Endothelial cell of umbilical vein (primary cell): Measurements from ENCODE around the gene ARHGAP45. TPM values are rescaled to one million over a fixed set of nuclear protein-coding genes. Genes with fewer than 3 reads are reported as not detected.

Experiments used
- BruUV-seq: library from RNA; stranded (reverse); fragments of 400-500 nt; replicated peaks from 2 replicates; lab custom pipeline; 2021; lab: Mats Ljungman, UMichigan
- CTCF ChIA-PET: fragments of 300-600, 350-600 bp; sonication (Branson Sonifier 250); formaldehyde crosslinking; loops from one replicate; lab custom pipeline; 2021; ENCODE audit warnings: antibody characterized with exemption, inconsistent platforms; lab: Charles Lee
- POLR2A ChIA-PET: fragments of 300-600, 350-600 bp; sonication (Branson Sonifier 250); formaldehyde crosslinking; loops from one replicate; lab custom pipeline; 2021; ENCODE audit warnings: antibody characterized with exemption, inconsistent platforms; lab: Charles Lee
- DNase-seq: peaks from one replicate; pipeline ENCODE4 v3.0.0-alpha.2; 2011; ENCODE audit warnings: low read depth, low spot score
- FAIRE-seq: peaks from 2 replicates; lab custom pipeline; 2011; peaks lifted over from hg19 to GRCh38; lab: Jason Lieb, UNC
- H2AFZ ChIP-seq: 2 replicates; pipeline ENCODE4 v1.6.0; 2012; ENCODE audit warnings: low read depth, low read length, control low read depth, inconsistent platforms
- H3K27ac ChIP-seq: 2 replicates; pipeline ENCODE4 v1.5.1; 2011; ENCODE audit warnings: low read depth, mild to moderate bottlenecking, control low read depth, low read length, moderate library complexity; ENCODE audit not compliant: insufficient read depth
- H3K27me3 ChIP-seq, 2 experiments: 2 replicates each; pipeline versions ENCODE4 v1.6.0 to v1.6.1; 2011; ENCODE audit warnings: low read length in 2 of 2, mixed read lengths in 1 of 2; ENCODE audit not compliant: control insufficient read depth in 2 of 2, insufficient read depth in 2 of 2
- H3K36me3 ChIP-seq, 2 experiments: 2 replicates in 1 of 2; 3 replicates in 1 of 2; pipeline ENCODE4 v1.5.1; 2011; ENCODE audit warnings: low read length in 2 of 2, mild to moderate bottlenecking in 1 of 2, moderate library complexity in 1 of 2; ENCODE audit not compliant: control insufficient read depth in 2 of 2, insufficient read depth in 2 of 2; ENCODE audit errors: extremely low read depth in 1 of 2
- H3K4me1 ChIP-seq: 3 replicates; pipeline ENCODE4 v1.5.1; 2011; ENCODE audit warnings: mild to moderate bottlenecking, low read length; ENCODE audit not compliant: control insufficient read depth, insufficient read depth; ENCODE audit errors: extremely low read depth
- H3K4me2 ChIP-seq: 2 replicates; pipeline ENCODE4 v1.6.1; 2011; ENCODE audit warnings: low read length, control low read depth, mixed read lengths; ENCODE audit not compliant: insufficient read depth
- H3K4me3 ChIP-seq, 3 experiments: fragments of 200-600 bp in 1 of 3; sonication (generic), shearing (Covaris generic) in 1 of 3; replicated peaks in 1 of 3; 2 replicates each; pipeline ENCODE4 v1.5.1; 2011 to 2016; ENCODE audit warnings: control low read depth in 3 of 3, low read length in 3 of 3, mild to moderate bottlenecking in 2 of 3, inconsistent platforms in 1 of 3, low read depth in 1 of 3, moderate library complexity in 1 of 3; ENCODE audit not compliant: insufficient read depth in 1 of 3
- H3K79me2 ChIP-seq: 2 replicates; pipeline ENCODE4 v1.6.0; 2012; ENCODE audit warnings: low read length, inconsistent platforms; ENCODE audit not compliant: control insufficient read depth, insufficient read depth
- H3K9ac ChIP-seq: replicated peaks from 2 replicates; pipeline ENCODE3; 2011; ENCODE audit warnings: low read length, control low read depth; ENCODE audit not compliant: insufficient read depth; ENCODE audit errors: extremely low read depth
- H3K9me1 ChIP-seq: replicated peaks from 3 replicates; pipeline ENCODE4 v1.6.0; 2011; ENCODE audit warnings: mild to moderate bottlenecking, low read length; ENCODE audit not compliant: control insufficient read depth, insufficient read depth; ENCODE audit errors: extremely low read depth
- H3K9me3 ChIP-seq: replicated peaks from 2 replicates; pipeline ENCODE4 v1.5.1; 2012; ENCODE audit warnings: low read length, inconsistent platforms; ENCODE audit not compliant: control insufficient read depth, insufficient read depth
- H4K20me1 ChIP-seq: replicated peaks from 2 replicates; pipeline ENCODE3; 2011; ENCODE audit warnings: mild to moderate bottlenecking, low read length; ENCODE audit not compliant: control insufficient read depth, insufficient read depth; ENCODE audit errors: extremely low read depth
- CTCF ChIP-seq, 2 donors: IDR thresholded peaks; 1 replicate in 1 of 2; 2 replicates in 1 of 2; pipeline ENCODE4 v1.5.1; 2011; ENCODE audit warnings: low read length in 2 of 2, mild to moderate bottlenecking in 2 of 2, moderate library complexity in 2 of 2, control low read depth in 1 of 2, inconsistent platforms in 1 of 2, low read depth in 1 of 2; ENCODE audit not compliant: insufficient read depth in 1 of 2; ENCODE audit errors: extremely low read depth in 1 of 2
- EZH2 ChIP-seq: IDR thresholded peaks from 2 replicates; pipeline ENCODE4 v1.6.1; 2012; ENCODE audit warnings: borderline replicate concordance, low read depth, mild to moderate bottlenecking, moderate library complexity, low read length, inconsistent platforms; ENCODE audit not compliant: severe bottlenecking
- FOS ChIP-seq: IDR thresholded peaks from 2 replicates; pipeline ENCODE4 v1.6.1; 2011; ENCODE audit warnings: mild to moderate bottlenecking, low read length, moderate library complexity, borderline replicate concordance; ENCODE audit not compliant: insufficient read depth
- GATA2 ChIP-seq: IDR thresholded peaks from 2 replicates; pipeline ENCODE4 v1.7.0; 2011; ENCODE audit warnings: low read depth, mild to moderate bottlenecking, moderate library complexity, mixed read lengths, low read length; ENCODE audit not compliant: insufficient read length, insufficient read depth
- JUN ChIP-seq: IDR thresholded peaks from 2 replicates; pipeline ENCODE4 v1.6.1; 2011; ENCODE audit warnings: borderline replicate concordance, low read depth; ENCODE audit not compliant: insufficient read length, insufficient read depth
- MAX ChIP-seq: IDR thresholded peaks from 2 replicates; pipeline ENCODE4 v1.6.1; 2011; ENCODE audit not compliant: insufficient read depth, insufficient read length
- MYC ChIP-seq: IDR thresholded peaks from one replicate; pipeline ENCODE4 v1.6.1; 2011; ENCODE audit warnings: mild to moderate bottlenecking, low read depth, low read length
- POLR2A ChIP-seq: IDR thresholded peaks from 2 replicates; pipeline ENCODE4 v1.6.1; 2012; ENCODE audit warnings: low read depth, mild to moderate bottlenecking, control low read depth, low read length
- POLR2AphosphoS5 ChIP-seq: IDR thresholded peaks from 2 replicates; pipeline ENCODE4 v1.6.1; 2012; ENCODE audit warnings: low read depth, mild to moderate bottlenecking, control low read depth, low read length, moderate library complexity; ENCODE audit not compliant: insufficient read depth
- dilution Hi-C: fragments of 300-500 bp; cut with MboI; formaldehyde crosslinking; loops from one replicate; pipeline ENCODE4 v1.15.0; 2019; ENCODE audit warnings: low sequenced_read_pairs; ENCODE audit not compliant: extremely low pct_ligation_motif_present
- intact Hi-C: fragments of 100-400 bp; cut with micrococcal nuclease; formaldehyde crosslinking; loops from one replicate; pipeline ENCODE4 v1.10.0; 2022
- polyA plus RNA-seq, 4 experiments: library from polyadenylated mRNA; depleted of rRNA in 3 of 4; stranded (reverse) in 3 of 4; unstranded in 1 of 4; fragments of >200 nt; gene quantifications; 2 replicates each; pipeline versions ENCODE4 v1.2.1 to v1.2.3, GENCODE V29; 2011 to 2012; ENCODE audit warnings: missing spikeins in 1 of 4
- total RNA-seq: library from RNA; stranded (reverse); gene quantifications from 2 replicates; pipeline ENCODE4 v1.2.3, GENCODE V29; 2021

The ARHGAP45 gene
- total and polyA plus RNA-seq, 2 donors (not counting 3 experiments of a cell fraction or from before 2014, with no cell fraction given): 7.5 to 10.4 TPM

- FAIRE-seq (no peak), DNase-seq (no peak)
- no peaks in the 10 kb centered on the region for H3K79me2 ChIP-seq
- no peak overlapping the region for H3K4me2 ChIP-seq
- H3K36me3 ChIP-seq: no peaks in the 10 kb centered on the region
- no peaks in the 10 kb centered on the region for H4K20me1 ChIP-seq
- no peaks in the 10 kb centered on the region for H3K9me3 ChIP-seq
- H3K27ac ChIP-seq: no peak overlapping the region
- peaks cover 7% of the 10 kb centered on the region for H3K4me1 ChIP-seq
- H3K27me3 ChIP-seq: no peaks in the 10 kb centered on the region
- no TSS peak for BruUV-seq
- CTCF ChIA-PET: interaction anchor here (0.6 to 0.7 kb wide), 2 partner anchors 17 to 172 kb away, joined by 3 read pairs; no protein-coding TSS in a partner anchor
- TF ChIP-seq MAX: no peak
- no peak for TF ChIP-seq MYC
- no peak for TF ChIP-seq POLR2AphosphoS5
- TF ChIP-seq FOS: no peak
- no peak for TF ChIP-seq GATA2
- TF ChIP-seq EZH2: no peak
- no peak for TF ChIP-seq JUN
- no peak for TF ChIP-seq POLR2A
- TF ChIP-seq CTCF (IDR thresholded peaks at IDR 0.05; ENCODE audit: extremely low read depth in 1 of 2, insufficient read depth in 1 of 2, low read depth in 1 of 2, low read length in 2 of 2): no peak
- intact Hi-C loops: no loop called here
- no peak overlapping the region for H3K4me3 ChIP-seq
- POLR2A ChIA-PET: no interaction called here
- H2AFZ ChIP-seq: no peak overlapping the region
- H3K9ac ChIP-seq: no peak overlapping the region
- no peaks in the 10 kb centered on the region for H3K9me1 ChIP-seq
- dilution Hi-C loops: no loop called here
Observed at GRCh38 chr19:1060689-1061088, 6.3 kb upstream of the ARHGAP45 start.
